NCI-H146 treated with DMSO at 0.1 percent for 48 hours (cell line): Measurements from ENCODE around the gene WARS2.

Source experiments
- DNase-seq: peaks from one replicate; lab custom pipeline; 2025; ENCODE audit not compliant: unreplicated experiment; lab: John Stamatoyannopoulos, UW

The WARS2 gene

DNA sequence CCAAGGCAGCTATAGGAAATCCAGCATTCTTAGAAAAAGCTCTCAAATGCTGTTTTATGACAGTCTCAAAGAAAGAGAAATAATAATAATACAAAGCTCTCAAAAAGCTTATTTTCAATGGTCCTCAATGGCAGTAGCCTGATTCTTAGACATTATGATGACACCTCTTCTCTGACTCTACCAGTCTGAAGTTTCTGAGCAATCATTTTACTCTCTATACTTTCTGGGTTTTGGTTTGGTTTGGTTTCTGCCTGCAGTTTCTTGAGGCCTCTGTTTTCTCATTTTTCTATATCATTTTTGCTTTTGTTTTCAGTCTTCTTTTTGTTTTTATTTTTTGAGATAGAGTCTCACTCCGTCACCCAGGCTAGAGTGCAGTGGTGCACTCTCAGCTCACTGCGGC is 102.1 kb downstream of the WARS2 start:
- no peak for DNase-seq

DNA sequence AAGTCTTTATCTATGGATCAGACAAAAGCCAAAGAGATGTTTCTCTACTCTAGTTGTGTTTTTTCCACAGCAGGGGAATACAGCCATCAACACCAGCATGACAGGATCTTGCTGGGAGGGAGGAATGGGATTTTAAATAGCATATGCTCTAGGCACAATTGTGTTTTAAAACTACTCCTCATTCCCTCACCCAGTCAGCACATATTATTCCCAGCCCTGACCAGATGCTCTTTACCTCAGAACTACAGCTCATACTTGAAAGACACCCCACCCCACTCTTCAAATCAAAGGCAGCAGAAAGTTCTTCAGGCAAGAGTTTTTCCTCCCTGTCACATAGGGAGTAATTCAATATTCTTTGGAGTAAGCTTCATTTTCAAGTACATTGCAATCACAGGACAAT is 106.1 kb downstream of the WARS2 start:
- DNase-seq = no peak

DNA sequence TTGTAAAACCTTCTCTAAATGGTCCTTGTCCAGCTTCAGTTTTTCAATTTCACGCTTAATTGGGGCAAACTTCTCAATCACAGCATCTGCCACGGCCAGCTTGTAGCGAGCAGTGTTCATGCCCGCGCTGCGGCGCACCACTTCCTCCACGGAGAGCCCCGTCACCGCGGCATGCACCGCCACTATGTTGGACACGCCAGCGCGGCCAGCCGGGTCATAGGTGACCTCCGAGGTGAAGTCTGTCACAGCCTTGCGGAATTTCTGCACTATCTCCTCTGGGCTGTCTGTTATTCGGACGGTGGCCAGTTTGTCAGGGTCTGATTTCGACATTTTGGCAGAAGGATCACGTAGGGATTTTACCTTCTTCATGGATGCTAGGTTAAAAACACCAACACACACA is 107.5 kb downstream of the WARS2 start:
- no peak for DNase-seq

DNA sequence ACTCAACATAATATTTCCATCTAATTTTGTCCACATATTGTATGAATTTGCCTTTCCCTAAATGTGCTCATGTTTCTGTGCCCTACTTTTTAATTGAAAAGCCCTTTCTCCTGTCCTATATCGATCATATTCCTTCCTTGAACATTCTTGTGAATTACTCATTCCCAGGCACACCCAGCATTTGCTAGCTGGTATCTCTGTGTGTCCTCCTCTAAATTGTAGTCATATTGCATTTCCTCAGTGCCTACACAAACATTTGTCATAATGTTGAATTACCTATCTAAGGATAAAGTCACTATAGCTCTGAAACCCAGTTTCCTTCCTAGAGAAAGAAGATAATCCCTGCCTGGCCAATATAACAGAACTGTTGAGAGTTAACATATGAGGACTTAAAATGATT is 112.7 kb downstream of the WARS2 start:
- no peak for DNase-seq

DNA sequence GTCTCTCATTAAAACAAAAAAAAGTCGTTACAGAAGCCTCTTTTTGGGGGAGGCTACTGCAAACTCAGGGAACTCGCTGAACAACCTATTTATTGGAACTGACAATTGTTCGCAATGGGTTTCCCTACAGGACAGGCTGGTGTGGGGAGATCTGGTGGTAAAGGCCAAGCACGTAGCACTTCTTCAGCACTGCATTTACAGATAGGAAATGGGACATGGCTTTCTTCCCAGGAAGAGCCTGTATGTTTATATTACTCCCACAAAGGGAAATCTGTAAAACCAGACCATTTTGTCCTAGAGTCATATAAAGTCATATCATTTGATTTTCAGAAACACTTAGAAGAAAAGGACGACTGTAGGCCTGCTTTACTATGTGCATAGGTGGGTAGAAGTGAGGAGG is 113.5 kb downstream of the WARS2 start:
- DNase-seq = no peak

DNA sequence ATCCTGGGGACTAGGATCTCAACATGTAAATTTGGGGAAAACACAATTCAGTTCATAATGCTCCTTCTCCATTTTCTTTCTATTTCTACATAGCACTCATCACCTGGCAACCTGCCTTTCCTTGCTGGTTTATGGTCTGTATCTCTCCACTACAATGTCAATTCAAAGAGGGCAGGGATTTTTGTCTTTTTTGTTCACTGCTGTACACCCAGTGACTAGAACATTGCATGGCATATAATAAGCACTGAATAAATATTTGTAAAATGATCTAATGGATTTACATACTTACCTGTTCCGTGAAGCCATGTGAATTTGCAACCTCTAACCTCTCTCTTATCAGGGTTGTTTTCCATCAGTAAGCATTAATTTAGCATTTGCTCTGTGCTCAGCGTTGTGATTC is 124.9 kb downstream of the WARS2 start:
- no peak for DNase-seq

DNA sequence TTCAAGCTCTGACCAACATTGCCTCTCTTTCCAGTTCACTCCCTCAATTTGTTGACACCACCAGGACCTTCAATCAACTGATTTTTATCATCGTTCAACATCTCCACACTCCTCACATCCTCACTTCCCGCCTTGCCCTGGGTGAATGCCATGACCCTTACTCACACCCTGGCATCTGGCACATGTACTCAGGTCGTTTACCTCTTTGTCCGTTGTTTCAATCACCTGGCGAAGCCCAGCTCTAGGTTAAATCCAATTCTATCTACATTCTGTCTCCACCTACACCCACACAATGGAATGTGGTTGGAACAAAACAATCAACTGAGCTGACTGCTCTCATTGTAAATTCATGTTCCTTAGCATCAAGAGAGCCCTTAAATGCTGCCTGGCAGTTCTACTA is 128.1 kb downstream of the WARS2 start:
- no peak for DNase-seq

DNA sequence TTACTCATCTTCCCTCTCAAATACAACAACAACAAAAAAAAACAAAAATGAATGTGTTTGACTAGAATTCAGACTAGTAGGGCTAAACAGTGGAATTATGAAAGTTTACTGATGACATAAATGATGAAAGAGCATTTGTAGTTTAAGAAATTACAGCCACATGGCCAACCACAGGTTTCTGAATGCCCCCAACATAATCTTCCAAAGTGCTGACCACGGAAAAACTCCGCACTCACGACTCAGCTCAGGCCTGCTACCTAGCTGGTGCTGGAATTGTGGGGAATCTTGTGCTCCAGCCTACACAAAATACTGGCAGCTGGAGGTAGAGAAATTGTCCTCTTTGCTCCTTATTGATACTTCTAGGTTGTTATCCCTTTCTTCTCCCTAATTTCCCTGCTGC is 128.7 kb downstream of the WARS2 start:
- DNase-seq = no peak

DNA sequence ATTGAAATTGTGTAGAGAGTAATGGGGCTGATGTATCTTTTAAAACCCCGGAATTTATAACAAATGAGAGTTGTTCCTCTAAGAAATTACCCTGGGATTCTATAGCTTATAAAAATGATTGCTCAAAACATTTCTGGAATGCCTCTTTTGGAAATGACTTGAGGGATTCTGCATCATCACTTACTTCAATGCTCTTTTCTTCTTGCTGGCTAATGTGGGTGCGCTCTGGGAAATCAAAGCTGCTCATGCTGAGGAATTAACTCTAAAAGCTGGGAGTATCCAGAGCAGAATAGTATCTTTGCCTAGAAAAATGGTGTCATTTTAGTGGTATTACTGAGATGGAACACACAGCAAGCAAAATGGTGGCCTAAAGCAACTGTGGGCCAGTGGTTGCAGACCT is 129.3 kb downstream of the WARS2 start:
- no peak for DNase-seq

DNA sequence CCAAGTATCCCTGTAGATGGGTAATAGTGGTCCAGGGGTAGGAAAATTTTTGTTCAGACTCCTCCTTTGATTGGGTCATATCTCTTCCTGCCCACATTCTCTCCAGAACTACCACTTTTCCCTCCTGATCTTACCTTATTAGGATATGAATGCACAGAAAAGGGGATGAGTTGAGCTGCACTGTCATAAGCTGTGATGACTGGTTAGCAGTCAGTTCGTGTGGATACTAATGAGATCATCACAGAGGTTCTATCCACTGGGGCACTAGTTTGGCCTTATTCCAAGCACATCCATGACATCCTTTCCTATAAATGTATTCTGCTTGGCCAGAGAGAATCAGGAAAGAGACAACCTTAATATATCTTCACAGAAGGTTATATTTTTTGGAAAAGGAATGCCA is 130.3 kb downstream of the WARS2 start:
- no peak for DNase-seq

DNA sequence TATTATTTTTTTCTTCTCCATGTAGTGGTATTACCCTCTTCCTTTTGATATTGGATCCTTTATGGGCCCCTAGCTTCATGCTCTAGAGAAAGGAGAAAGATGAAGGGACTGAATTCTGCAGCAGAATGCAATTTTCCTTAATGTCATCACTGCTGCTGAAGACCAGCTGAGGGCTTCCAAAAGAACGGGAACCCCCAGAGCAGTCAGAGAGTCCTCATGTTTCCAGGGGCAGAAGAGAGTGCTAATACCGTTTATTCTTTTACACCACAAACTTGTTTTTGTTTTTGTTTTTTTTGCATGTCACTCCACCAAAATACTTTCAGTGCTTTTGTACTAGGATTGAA is 131.2 kb downstream of the WARS2 start:
- DNase-seq = no peak

DNA sequence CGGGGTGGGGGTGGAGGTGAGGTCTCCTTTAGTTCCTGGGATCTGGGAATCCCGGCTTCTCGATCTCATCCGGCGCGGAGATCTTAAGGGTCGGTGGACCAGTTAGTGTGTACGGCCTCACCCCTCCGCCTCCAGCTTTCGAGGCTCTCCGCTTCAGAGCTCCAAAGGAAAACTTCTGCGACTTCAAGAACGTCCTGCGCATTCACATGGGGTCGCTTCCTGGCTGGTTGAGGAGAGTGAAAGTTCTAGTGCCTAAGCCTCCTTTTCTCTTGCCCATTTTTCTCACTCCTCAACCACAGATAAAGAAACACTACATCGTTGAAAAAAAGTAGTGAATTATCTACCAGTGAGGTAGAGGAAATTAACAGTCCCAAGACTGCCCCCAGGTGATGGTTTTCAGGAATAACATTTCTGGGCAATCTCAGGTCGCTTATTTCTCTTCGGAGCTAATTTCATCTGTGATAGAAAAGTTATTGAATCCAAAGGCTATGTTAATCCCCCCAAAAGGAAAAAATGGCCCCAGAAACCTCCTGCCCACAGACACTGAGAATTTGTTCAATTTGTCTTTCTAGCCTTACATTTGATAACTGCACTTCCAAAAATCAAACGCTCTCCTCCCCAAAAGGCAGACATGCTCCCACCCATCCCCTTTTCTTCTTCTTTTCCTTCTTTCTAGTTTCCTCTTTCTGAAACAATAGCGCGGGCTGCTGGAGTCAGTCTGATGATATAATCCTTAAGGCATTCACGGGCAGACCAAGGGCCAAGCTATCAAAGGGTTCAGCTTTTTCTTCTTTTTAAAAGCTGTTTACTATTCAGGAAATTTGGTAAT is 131.8 kb downstream of the WARS2 start:
- no peak for DNase-seq

DNA sequence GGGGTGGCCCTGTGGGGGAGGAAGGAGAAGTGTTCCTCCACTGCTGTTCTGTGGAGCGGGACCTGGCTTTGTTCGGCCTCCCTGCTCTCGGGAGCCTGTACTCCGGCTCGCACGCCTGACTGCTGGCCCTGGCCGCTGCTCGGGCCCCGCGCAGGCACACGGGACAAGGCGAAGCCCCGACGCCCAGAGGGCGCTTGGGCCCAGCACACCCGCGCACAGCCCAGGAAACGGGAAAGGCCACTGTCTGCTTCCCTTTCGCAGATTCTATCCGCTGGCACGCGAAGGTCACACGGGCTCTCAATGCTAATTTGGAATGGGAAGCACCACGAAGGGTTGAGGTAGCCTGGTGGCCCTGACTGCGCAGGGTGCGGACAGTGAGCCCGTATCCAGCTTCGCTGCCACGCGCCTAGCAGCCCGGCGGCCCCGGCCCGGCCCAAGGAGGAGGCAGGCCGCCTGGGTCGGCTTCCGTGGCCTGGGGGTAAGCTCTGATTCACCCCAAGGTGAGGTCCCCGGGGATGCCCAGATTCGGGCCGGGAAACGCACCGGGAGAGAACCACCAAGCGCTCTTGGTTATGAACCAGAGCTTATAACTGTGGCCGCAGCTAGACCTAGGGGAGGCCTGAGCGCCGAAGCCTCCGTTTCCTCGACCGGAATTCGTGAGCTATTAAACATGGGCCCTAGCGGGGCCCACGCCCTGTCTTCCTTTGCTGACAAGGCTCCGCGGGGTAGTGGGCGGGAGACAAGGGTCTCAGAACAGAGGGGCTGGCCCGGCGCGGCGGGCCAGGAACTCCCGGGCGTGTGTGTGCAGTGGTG is 132.6 kb downstream of the WARS2 start:
- DNase-seq = no peak

DNA sequence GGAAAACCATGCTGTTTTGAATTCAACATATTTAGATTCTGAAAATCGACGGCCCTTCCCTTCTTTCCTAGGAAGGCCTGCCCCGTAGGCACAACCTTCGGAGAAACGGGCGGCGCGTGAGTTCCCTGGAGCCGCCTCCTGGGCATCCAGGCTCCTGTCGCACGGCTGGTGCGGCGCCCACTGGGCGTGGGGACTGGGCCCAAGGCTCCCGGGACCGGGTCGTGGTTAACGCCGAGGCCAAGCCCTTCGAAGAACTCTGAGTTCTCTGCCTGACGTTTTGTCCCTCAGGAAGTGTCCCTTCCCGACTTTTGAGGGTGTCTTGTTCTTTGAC is 133.1 kb downstream of the WARS2 start:
- no peak for DNase-seq

DNA sequence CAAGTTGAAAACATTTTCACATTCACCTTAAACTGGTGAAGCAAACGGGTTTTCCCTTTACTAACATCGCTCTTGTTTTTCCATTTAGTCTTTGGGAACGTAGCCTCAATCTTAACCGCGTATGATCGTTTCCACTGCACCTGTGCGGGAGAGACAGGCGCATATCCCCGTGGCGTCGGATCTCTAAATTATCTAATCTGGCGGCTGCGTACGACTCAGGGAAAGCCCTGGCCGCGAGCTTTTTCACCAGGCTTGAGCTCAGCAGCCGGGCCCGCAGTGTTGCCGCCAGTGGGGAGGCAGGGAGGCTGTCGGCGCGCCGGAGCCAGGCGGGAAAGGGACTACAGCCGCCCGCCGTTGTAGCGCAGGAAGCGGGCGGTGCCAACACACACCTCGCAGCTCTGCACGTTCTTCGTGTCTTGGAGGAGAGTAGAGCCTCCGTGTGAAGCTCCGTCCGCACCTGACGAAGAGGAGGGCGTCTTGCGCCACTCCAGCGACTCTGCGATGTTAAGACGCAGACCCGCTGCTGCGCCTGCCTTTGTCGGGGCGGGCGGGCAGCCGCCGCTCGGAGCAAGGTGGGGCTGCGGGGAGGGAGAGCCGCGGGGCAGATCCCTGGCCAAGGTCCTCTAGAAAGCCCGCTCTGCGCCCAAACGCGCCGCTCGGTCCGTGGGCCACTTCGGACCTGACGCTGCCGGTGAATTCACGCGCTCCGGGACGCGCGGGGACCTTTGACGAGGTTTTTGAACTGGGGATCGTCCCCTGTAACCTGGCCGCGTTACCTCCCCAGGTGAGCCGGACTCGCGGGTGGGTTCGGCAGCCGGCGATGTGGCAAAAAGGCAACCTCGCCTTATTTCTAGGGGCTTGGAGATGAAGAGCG is 133.8 kb downstream of the WARS2 start:
- no peak for DNase-seq

DNA sequence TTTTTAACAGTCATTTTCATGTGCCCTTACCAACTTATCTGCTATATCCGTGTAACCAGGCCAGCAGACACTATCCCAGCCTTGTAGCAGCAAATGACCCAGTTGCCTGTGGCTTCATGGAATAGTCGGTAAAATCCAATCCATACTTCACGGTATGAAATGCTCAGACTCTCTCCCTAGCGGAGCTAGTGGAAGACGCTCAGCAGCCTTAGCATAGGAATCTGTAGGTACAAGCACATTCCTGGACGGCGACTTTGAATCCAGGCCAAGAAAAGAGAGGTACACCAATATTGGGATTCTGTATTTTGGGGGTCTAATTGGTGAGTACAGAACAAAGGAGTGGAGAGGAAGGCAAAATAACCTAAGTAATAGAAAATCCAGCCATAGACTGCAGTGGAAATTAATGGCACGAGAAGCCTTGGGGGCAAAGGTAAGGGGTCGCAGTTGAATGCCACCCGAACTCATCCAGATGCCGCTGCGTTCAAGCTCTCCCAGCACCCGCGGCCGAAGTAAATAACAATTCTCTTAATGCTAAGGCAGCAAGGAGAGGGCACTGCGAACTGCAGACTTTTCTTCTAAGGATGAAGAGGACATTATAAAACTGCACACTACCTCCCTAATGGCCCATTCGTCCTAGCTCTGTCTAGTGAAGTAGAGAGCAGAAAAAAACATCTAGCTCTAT is 134.6 kb downstream of the WARS2 start:
- DNase-seq = no peak

DNA sequence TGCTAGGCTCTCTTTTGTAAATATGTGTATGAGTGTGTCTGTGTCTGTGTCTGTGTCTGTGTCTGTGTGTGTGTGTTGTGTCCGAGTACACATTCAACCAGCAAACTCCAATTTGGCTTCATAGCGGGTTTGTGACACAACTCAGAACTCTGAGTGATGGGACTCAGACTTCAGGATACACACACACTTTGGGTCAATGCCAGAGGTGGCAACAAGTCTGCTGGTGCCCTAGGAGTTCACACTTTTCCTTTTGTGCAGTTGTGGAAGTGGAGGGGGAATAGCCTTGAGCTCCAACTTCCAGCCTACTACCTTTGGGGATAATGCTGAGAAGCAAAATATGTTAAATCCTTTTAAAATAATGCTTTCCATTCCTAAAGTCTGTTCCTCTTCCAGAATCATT is 135.7 kb downstream of the WARS2 start:
- no peak for DNase-seq

DNA sequence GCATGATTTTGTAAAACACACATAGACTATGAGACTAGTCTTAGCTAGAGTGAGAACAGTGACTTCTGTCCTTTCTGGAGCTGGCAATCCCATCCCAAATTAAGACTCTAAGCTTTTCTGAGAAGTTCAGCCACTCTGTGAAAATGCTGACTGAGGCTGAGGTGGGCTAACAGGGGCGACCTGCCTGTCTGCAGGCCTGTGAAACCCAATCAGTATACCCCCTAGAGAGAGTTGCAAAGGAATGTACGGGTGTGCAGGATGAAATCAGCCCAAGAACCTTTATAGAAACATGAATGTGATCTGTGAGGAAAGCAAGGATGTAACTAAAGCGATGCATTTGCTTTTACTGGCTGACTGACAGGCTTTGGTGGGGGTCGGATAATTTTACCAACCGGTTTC is 136.3 kb downstream of the WARS2 start:
- DNase-seq = no peak

DNA sequence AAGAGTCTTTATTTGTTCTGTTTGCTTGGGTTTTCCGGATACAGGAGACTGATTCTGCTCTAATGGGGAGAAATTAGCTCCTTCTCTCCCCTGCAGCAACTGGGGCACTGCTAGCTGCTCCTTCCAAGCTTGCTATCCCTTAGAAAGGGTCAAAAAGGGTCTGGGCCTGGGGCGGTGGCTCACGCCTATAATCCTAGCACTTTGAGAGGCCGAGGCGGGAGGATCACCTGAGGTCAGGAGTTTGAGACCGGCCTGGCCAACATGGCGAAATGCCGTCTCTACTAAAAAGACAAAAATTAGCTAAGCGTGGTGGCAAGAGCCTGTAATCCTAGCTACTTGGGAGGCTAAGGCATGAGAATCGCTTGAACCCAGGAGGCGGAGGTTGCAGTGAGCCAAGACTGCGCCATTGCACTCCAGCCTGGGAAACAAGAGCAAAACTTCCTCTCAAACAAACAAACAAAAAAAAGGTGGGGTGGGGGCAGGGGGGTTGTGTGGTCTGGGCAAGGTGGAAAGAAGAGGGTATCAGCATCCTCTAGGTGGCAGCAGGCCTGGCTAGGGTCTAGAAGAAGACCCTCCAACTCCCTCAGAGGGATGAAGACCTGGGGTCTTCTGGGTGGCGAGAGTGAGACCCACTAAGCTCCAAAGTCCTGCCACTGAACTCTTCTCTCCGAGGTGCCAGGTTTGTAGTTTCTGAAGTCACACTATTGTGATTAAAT is 136.9 kb downstream of the WARS2 start:
- no peak for DNase-seq

DNA sequence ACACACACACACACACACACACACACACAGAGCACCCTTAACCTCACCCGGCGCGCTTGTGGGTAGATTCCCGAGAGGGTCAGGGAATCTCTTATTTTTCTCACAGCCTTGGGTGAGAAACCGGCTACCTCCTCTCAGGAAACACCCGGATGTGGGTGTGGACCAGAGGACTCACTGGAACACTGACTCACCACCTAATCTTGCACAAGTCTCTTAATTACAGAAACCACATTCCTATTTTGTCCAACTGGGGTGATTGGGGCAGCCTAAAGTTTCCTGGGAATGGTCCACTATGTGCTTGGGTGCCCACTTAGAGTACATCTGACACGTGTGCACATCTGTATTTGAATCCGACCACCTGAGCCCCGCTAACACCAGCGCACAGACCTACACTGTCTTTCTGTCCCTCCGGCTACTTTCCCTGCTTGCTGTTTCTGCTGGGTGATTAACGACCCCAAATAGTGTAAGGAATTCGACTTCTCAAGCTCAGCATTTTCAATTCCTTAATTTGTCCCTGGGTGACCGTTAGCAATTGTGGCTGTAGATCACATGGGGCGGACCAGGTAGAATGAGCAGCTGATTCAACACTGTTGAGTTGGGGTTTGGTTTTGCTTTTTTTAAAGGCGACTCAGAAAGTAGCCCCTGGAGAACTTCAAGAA is 138.3 kb downstream of the WARS2 start:
- DNase-seq = no peak
